ENCODE data around the gene WDR1.

DNA sequence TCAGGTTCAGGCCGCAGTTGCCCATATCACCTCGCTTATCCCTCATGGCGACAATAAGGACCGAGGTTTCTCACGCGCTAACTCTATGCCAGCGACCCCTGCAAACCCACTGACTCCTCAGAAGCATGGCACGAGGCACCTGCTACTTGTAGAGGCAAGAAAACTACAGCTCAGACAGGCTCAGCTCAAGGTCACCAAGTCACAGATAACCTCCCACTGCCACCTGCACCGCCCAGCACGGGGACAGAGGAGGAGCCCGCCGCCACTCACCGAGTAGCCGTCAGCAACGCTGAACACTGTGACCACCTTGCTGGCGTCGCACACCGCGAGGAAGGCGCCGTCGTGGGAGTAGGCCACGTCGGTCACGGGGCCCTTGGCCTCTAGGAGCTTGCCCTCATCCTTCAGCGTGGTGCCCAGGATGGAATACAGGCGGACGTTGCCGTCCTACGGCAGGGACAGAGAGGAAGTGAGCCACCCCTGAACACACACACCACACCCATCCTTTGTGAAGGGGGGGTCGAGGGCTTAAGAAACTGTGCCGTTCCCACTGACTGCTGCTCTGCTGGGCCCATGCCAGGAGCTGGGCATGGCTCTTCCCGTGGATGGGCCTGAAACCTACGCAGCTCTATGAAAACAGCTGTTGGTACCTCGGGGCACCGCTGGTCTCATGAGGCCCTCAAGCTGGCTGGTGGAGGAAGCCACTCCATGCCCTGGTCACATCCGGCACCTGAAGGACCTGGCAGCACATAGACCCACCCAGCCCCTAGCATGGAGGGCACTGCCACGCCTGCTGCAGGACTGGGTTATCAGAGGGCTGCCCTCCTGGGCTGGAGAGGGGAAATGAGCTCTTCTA, 38.9 kb downstream of the WDR1 start:
- TF ChIP-seq, protein P1, sequence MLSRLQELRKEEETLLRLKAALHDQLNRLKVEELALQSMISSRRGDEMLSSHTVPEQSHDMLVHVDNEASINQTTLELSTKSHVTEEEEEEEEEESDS (CRISPR knock-in tag; IDR thresholded peaks at IDR 0.05; ENCODE audit: borderline replicate concordance) = no peak
- TF ChIP-seq, protein P2, sequence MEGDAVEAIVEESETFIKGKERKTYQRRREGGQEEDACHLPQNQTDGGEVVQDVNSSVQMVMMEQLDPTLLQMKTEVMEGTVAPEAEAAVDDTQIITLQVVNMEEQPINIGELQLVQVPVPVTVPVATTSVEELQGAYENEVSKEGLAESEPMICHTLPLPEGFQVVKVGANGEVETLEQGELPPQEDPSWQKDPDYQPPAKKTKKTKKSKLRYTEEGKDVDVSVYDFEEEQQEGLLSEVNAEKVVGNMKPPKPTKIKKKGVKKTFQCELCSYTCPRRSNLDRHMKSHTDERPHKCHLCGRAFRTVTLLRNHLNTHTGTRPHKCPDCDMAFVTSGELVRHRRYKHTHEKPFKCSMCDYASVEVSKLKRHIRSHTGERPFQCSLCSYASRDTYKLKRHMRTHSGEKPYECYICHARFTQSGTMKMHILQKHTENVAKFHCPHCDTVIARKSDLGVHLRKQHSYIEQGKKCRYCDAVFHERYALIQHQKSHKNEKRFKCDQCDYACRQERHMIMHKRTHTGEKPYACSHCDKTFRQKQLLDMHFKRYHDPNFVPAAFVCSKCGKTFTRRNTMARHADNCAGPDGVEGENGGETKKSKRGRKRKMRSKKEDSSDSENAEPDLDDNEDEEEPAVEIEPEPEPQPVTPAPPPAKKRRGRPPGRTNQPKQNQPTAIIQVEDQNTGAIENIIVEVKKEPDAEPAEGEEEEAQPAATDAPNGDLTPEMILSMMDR (CRISPR knock-in tag; IDR thresholded peaks at IDR 0.05) = no peak
- TF ChIP-seq ZNF790 (CRISPR knock-in tag; IDR thresholded peaks at IDR 0.05; ENCODE audit: borderline replicate concordance) (no peak), RXRA (CRISPR knock-in tag; IDR thresholded peaks at IDR 0.05) (no peak), ASH2L (IDR thresholded peaks at IDR 0.05; ENCODE audit: insufficient read length, low read depth, low read length) (no peak), KLF16 (CRISPR knock-in tag; IDR thresholded peaks at IDR 0.05) (no peak), ZNF264 (CRISPR knock-in tag; IDR thresholded peaks at IDR 0.05) (no peak), ZNF546 (CRISPR knock-in tag; conservative IDR thresholded peaks at IDR 0.05) (no peak)
- TF ChIP-seq, protein P3, sequence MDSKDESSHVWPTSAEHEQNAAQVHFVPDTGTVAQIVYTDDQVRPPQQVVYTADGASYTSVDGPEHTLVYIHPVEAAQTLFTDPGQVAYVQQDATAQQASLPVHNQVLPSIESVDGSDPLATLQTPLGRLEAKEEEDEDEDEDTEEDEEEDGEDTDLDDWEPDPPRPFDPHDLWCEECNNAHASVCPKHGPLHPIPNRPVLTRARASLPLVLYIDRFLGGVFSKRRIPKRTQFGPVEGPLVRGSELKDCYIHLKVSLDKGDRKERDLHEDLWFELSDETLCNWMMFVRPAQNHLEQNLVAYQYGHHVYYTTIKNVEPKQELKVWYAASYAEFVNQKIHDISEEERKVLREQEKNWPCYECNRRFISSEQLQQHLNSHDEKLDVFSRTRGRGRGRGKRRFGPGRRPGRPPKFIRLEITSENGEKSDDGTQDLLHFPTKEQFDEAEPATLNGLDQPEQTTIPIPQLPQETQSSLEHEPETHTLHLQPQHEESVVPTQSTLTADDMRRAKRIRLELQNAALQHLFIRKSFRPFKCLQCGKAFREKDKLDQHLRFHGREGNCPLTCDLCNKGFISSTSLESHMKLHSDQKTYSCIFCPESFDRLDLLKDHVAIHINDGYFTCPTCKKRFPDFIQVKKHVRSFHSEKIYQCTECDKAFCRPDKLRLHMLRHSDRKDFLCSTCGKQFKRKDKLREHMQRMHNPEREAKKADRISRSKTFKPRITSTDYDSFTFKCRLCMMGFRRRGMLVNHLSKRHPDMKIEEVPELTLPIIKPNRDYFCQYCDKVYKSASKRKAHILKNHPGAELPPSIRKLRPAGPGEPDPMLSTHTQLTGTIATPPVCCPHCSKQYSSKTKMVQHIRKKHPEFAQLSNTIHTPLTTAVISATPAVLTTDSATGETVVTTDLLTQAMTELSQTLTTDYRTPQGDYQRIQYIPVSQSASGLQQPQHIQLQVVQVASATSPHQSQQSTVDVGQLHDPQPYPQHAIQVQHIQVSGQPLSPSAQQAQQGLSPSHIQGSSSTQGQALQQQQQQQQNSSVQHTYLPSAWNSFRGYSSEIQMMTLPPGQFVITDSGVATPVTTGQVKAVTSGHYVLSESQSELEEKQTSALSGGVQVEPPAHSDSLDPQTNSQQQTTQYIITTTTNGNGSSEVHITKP (CRISPR knock-in tag; IDR thresholded peaks at IDR 0.05; ENCODE audit: low read depth) = no peak
- TF ChIP-seq, protein P4, sequence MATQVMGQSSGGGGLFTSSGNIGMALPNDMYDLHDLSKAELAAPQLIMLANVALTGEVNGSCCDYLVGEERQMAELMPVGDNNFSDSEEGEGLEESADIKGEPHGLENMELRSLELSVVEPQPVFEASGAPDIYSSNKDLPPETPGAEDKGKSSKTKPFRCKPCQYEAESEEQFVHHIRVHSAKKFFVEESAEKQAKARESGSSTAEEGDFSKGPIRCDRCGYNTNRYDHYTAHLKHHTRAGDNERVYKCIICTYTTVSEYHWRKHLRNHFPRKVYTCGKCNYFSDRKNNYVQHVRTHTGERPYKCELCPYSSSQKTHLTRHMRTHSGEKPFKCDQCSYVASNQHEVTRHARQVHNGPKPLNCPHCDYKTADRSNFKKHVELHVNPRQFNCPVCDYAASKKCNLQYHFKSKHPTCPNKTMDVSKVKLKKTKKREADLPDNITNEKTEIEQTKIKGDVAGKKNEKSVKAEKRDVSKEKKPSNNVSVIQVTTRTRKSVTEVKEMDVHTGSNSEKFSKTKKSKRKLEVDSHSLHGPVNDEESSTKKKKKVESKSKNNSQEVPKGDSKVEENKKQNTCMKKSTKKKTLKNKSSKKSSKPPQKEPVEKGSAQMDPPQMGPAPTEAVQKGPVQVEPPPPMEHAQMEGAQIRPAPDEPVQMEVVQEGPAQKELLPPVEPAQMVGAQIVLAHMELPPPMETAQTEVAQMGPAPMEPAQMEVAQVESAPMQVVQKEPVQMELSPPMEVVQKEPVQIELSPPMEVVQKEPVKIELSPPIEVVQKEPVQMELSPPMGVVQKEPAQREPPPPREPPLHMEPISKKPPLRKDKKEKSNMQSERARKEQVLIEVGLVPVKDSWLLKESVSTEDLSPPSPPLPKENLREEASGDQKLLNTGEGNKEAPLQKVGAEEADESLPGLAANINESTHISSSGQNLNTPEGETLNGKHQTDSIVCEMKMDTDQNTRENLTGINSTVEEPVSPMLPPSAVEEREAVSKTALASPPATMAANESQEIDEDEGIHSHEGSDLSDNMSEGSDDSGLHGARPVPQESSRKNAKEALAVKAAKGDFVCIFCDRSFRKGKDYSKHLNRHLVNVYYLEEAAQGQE (IDR thresholded peaks at IDR 0.05; ENCODE audit: borderline replicate concordance in 1 of 2, low read depth in 1 of 2, low read length in 2 of 2) = no peak
- TF ChIP-seq, protein P5, sequence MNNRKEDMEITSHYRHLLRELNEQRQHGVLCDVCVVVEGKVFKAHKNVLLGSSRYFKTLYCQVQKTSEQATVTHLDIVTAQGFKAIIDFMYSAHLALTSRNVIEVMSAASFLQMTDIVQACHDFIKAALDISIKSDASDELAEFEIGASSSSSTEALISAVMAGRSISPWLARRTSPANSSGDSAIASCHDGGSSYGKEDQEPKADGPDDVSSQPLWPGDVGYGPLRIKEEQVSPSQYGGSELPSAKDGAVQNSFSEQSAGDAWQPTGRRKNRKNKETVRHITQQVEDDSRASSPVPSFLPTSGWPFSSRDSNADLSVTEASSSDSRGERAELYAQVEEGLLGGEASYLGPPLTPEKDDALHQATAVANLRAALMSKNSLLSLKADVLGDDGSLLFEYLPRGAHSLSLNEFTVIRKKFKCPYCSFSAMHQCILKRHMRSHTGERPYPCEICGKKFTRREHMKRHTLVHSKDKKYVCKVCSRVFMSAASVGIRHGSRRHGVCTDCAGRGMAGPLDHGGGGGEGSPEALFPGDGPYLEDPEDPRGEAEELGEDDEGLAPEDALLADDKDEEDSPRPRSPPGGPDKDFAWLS (CRISPR knock-in tag; IDR thresholded peaks at IDR 0.05; ENCODE audit: borderline replicate concordance) = no peak
- TF ChIP-seq, protein P6, sequence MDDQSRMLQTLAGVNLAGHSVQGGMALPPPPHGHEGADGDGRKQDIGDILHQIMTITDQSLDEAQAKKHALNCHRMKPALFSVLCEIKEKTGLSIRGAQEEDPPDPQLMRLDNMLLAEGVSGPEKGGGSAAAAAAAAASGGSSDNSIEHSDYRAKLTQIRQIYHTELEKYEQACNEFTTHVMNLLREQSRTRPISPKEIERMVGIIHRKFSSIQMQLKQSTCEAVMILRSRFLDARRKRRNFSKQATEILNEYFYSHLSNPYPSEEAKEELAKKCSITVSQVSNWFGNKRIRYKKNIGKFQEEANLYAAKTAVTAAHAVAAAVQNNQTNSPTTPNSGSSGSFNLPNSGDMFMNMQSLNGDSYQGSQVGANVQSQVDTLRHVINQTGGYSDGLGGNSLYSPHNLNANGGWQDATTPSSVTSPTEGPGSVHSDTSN (CRISPR knock-in tag; IDR thresholded peaks at IDR 0.05; ENCODE audit: borderline replicate concordance) = no peak
